GM19372 (cell line): ENCODE data around the gene HERPUD2.
A peak's percentile ranks its signal among the peaks of the same experiment; 100 is the strongest.
"Not testable (repeated sequence)": the region's sequence is repeated elsewhere in the genome, so short reads cannot be mapped to it uniquely, and the experiment has no call there.

Experiments
- ATAC-seq: cut with Tn5 transposase; IDR thresholded peaks from one replicate; pipeline ENCODE4 v1.9.1; 2021; ENCODE audit warnings: mild to moderate bottlenecking, low read depth, moderate library complexity; ENCODE audit not compliant: unreplicated experiment

HERPUD2 gene

GRCh38 chr7:35714862-35715261 is 19.9 kb upstream of the HERPUD2 start:
- ATAC-seq = no peak

- ATAC-seq = no peak
These were observed 19.5 kb upstream of the HERPUD2 start for GRCh38 chr7:35714407-35714806.

GRCh38 chr7:35712563-35713226 is 17.8 kb upstream of the HERPUD2 start:
- no peak for ATAC-seq

- ATAC-seq = no peak
These were observed 12.5 kb upstream of the HERPUD2 start for GRCh38 chr7:35707422-35707821.

GRCh38 chr7:35705932-35706461 is 11.1 kb upstream of the HERPUD2 start:
- ATAC-seq = no peak

GRCh38 chr7:35704261-35704660 is 9.3 kb upstream of the HERPUD2 start:
- no peak for ATAC-seq

GRCh38 chr7:35702541-35702940 is 7.6 kb upstream of the HERPUD2 start:
- ATAC-seq = no peak

GRCh38 chr7:35701287-35701900 is 6.5 kb upstream of the HERPUD2 start:
- ATAC-seq = no peak

GRCh38 chr7:35700865-35701264 is 5.9 kb upstream of the HERPUD2 start:
- no peak for ATAC-seq

- ATAC-seq = no peak
These were observed 5.4 kb upstream of the HERPUD2 start for GRCh38 chr7:35700333-35700732.

GRCh38 chr7:35699796-35700305 is 4.9 kb upstream of the HERPUD2 start:
- ATAC-seq = no peak

GRCh38 chr7:35698382-35698781 is 3.4 kb upstream of the HERPUD2 start:
- ATAC-seq = not testable (repeated sequence)

- no peak for ATAC-seq
These were observed 2.7 kb upstream of the HERPUD2 start for GRCh38 chr7:35697414-35698175.

GRCh38 chr7:35695987-35696386 is 1.1 kb upstream of the HERPUD2 start:
- ATAC-seq = no peak

GRCh38 chr7:35695473-35695850 is 527 bp upstream of the HERPUD2 start:
- peak; percentile 2 for ATAC-seq

GRCh38 chr7:35694161-35694783 is 663 bp downstream of the HERPUD2 start:
- ATAC-seq = peak; percentile 15

- no peak for ATAC-seq
These were observed 3.1 kb downstream of the HERPUD2 start for GRCh38 chr7:35691827-35692307.

- ATAC-seq = no peak
These were observed 3.6 kb downstream of the HERPUD2 start for GRCh38 chr7:35691366-35691765.

- ATAC-seq = not testable (repeated sequence)
These were observed 4.3 kb downstream of the HERPUD2 start for GRCh38 chr7:35690614-35691013.

- no peak for ATAC-seq
These were observed 9.2 kb downstream of the HERPUD2 start for GRCh38 chr7:35685781-35686180.
